Fibroblast of skin of left biceps (primary cell): ENCODE data around the gene SNRNP40.
"Not testable (repeated sequence)": the region's sequence is repeated elsewhere in the genome, so short reads cannot be mapped to it uniquely, and the experiment has no call there.

Source experiments
- DNase-seq, 2 experiments: peaks; one replicate each; pipeline ENCODE4 v3.0.0-alpha.2; 2013; ENCODE audit warnings: low read depth in 2 of 2

The SNRNP40 gene

DNA sequence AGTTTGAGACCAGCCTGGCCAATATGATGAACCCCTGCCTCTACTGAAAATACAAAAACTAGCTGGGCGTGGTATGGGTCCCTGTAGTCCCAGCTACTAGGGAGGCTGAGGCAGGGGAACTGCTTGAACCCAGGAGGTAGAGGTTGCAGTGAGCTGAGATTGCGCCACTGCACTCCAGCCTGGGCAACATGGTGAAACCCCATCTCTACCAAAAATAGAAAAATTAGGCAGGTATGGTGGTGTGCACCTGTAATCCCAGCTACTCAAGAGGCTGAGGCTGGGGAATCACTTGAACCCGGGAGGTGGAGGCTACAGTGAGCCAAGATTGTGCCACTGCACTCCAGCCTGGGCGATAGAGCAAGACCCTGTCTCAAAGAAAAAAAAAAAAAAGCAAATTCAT lies 8.8 kb downstream of the SNRNP40 start:
- not testable (repeated sequence) for DNase-seq

DNA sequence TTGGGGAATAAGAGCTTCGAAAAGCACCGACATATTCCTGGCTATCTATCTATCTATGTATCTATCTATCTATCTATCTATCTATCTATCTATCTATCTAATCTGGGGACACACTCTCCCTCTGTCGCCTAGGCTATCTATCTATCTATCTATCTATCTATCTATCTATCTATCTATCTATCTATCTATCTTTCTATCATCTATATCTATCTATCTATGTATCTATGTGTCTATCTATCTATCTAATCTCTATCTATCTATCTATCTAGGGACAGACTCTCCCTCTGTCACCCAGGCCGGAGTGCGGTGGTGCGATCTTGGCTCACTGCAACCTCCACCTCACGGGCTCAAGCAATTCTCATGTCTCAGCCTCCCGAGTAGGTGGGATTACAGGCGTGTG lies 14.2 kb downstream of the SNRNP40 start:
- not testable (repeated sequence) for DNase-seq

DNA sequence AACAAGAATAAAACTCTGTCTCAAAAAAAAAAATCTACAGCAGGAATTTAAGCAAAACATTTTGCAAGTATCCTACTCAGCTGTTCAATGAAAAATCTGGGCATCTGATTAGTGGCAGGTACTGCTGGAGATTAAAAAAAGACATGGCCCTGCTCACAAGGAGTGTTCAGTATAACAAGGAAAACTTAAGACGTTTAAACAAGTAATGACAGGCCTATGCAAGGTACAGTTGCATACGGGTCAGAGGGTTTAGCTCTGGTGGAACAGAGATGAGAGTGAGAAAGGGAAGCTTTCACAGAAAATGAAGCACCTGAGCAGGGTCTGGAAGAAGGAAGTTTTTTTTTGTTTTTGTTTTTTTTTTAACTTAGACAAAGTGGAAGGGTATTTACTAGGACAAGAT lies 23.0 kb downstream of the SNRNP40 start:
- DNase-seq, result no peak

DNA sequence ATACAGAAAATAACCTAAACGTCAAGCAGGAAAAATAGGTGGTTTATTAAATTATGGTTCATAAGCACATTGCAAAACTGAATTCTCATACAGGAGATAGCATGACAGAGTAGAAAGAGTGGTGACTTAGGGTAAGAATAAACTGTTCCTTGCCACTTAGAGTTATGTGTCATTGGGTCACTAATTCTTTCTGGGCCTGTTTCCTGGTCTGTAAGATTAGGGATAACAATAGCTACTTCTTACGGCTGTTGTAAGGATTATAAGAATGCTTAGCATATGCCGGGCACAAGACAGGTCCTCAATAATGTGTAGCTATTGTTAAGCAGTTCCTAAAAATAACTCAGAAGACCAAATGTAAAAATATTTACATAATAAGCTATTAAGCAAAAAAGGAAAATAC lies 24.2 kb downstream of the SNRNP40 start:
- no peak for DNase-seq

DNA sequence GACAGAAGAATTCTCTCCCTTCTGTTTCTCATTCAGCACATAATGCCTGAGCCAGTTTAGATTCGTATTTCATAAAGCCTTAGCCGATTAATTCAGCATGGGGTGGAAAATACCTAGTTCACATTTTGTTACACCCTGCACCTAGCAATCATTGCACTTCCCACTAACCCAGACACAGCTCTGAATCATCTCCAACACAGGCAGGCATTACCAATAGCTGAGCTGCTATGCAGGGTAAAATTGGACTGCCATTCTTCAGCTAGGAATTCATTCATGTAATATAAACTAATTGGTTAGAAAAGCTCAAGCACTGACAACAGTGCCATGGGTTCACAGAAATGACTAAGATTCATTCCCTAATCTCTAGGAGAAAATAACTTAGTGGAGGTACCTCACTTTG lies 30.0 kb downstream of the SNRNP40 start:
- no peak for DNase-seq

DNA sequence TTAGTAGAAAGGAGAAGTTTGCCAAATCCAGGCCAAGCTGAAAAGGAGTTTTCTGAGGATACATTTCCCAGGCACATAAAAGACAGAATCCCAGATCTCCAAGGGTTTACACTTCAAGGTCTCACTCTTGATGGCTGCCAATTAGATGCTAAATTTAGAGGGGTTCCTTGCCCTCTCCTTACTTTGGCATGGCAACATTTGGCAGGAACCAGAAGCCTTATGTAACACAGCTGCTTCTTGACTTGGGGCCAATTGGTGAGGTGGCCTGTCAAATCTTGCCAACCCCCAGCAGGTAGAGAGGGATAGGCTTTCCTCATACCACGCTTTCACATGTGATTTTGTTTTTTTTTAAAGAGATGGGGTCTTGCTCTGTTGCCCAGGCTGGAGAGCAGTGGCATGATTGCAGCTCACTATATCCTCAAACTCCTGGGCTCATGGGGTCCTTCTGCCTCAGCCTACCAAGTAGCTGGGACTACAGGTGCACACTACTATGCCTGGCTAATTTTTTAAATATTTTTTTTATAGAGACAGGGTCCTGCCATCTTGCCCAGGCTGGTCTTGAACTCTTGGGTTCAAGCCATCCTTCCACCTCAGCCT lies 31.7 kb downstream of the SNRNP40 start:
- no peak for DNase-seq

DNA sequence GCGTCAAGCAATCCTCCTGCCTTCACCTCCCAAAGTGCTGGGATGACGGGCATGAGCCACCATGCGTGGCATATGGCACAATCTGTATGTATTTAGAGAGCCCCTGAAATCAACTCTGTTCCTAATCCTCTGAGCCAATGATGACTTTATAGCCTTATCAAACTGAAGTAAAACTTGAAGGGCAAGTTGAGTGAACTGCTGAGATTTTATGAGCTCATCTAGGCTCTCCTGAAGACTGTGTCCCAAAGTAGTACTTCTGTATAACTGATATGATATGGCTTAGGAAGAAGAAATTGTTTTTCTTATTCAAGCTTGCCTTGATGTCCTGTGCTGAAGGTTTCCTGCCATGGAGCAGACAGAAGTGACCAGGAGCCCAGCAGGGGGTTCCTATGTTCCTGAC lies 33.2 kb downstream of the SNRNP40 start:
- DNase-seq, result no peak

DNA sequence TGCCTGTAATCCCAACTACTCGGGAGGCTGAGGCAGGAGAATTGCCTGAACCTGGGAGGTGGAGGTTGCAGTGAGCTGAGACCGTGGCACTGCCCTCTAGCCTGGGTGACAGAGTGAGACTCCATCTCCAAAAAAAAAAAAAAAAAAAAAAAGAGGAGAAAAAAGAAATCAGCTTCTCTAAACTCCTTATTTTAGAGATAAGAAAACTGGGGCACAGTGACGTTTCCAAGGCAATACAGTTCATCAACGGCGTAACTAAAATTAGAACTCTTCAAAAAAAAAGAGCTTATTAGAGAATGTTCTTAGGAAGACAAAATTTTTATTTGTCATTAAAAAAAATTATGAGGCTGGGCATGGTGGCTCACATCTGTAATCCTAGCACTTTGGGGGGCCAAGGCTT lies 34.2 kb downstream of the SNRNP40 start:
- DNase-seq, result not testable (repeated sequence)

DNA sequence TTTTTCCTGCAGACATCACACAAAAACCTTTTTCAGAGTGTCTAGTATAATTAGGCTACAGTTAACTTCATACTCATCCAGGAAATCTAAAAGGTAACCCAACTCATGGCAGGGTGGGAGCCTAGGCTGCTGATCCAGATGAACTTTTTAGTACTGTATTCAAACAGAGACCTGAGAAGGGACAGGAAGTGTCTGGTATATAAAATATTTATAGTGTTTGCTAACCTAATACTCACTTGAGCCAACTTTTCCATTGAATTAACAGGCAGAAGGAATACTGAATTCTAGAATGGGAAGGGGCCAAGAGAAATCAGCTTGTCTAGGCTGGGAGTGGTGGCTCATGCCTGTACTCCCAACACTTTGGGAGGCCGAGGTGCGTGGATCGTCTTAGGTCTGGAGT lies 34.7 kb downstream of the SNRNP40 start:
- DNase-seq, result no peak

DNA sequence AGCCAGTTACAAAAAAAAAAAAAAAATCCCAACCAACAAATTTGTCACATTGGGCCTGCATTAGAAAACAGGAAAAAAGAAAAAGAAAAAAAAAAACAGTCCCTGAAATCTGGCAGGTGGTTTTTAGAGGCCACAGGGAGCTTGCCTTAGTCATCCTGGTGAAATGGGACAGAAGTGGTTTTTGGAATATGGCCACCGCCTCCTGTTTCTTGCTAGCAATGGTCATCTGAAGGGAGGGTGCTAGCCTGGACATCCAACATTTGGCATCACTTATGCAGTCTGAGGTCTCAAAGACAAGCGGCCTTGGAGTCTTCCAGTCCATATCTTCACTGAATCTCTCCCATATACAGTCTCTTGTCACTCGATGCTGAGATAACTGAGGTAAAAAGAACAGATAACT lies 36.8 kb downstream of the SNRNP40 start:
- no peak for DNase-seq

DNA sequence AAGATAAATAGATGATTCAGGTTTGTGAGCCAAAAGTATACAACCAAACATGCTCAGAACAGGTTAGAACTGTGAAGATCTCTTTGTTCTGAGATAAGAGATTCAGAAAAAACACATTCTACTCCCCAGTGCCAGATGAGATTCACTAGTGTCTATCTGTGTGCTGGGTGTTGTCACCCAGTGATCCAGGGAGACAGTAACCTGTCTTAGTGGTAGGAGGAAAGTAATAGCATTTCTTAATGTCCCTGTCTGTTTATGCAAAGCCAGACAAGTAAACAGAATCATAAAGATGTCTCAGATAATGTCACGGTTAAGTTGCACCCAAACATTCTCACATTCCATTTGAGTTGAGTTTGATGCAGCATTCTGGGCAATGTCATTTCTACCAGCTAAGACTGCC lies 38.0 kb downstream of the SNRNP40 start:
- DNase-seq, result no peak

DNA sequence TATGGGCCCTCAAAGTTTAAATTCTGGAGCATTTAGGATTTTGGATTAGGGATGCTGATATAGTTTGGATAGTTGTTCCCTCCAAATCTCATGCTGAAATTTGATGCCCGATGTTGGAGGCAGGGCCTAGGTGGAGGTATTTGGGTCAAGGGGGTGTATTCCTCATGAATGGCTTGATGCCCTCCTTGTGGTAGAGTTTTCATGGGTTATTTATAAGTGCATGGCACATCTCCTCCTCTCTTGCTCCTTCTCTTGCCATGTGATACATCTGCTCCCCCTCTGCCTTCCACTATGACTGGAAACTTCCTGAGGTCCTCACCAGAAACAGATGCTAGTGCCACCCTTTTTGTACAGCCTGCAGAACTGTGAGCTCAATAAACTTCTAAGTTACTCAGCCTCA lies 39.4 kb downstream of the SNRNP40 start:
- DNase-seq, result no peak

DNA sequence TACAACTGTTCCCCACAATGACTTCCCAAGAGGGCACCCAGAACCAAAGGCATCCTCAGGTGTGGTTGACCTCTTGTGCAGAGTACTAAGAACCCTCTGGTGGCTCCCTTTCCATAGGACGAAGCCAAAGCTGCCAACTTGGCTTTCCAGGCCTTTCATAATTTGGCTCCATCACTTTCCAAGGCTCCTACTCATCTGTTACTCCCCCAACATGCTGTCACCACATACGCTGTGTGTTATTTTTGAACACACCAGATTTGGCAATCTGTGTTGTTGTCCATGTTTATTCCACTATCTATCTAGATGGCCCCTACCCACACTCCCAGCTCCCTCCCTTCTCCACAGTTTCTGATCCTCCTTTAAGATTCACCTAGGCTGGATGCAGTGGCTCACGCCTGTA lies 46.7 kb downstream of the SNRNP40 start:
- DNase-seq, result no peak

DNA sequence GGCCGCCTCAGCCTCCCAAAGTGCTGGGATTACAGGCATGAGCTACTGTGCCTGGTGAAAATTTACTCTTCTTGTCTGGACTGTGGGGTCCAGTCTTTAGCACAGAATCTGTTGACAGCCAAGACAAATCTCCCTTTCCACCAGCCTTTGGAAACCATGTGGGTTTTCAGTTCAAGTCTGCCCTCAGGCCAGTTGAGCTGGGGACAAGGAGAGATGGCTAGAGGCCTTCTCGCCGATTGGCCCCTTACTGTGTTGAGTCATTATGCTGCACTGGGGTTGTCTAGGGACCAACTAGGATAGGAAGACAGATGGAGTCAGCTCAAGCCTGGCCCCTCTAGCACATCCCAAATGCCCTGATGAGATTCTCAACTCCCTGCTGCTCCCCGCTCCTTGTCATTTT lies 48.3 kb downstream of the SNRNP40 start:
- DNase-seq, result no peak

DNA sequence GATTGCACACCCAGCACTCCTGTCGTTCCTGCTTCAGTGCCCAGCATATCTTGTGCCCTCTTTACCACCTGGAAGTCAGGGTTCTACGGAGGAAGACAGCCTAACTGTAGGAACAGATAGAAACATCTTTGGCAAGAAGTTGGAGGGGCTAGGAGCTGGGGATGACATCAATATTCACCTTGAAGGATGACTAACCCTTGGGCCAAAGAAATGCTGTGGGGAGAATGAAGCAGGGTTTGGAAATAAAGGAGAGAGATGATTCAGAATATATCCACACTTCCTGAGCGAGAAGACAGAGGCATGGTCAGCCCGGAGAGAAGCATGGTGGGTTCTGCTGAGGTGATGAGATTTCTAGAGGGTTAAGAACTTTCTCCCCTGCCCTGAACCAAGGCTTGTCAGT lies 52.3 kb downstream of the SNRNP40 start:
- DNase-seq, result no peak

DNA sequence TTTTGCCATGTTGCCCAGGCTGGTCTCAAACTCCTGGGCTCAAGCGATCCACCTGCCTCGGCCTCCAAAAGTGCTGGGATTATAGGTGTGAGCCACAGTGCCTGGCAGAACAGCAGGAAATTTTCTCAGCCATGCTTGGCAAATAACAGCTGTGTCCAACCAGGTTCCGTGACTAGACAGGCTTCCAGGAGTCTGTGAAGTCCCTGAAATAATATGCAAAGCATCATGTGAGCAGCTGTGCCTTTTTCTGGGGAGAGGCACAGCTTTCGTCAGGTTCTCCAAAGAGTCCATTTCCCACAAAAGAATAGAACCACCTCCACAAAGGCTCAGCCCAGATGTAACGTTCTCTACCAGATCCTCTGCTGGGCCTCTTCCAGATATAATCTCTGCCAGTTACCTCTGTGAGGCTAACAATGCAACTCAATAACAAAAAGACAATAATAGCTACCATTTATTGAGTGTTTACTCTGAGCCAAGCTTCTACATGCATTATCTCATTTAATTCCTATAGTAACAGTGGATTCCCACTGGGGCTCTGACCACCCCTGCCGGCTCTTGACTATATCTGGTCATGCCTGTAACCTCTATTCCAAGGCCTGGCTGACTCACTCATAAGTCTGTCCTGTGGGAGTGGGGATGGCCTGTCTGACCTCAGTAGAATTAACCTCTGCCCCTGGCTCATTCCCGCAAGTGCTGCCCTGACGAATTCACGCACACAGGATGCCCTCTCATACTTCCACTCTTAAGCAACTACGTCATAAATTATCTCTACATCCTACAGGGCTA lies 52.9 kb downstream of the SNRNP40 start:
- no peak for DNase-seq

DNA sequence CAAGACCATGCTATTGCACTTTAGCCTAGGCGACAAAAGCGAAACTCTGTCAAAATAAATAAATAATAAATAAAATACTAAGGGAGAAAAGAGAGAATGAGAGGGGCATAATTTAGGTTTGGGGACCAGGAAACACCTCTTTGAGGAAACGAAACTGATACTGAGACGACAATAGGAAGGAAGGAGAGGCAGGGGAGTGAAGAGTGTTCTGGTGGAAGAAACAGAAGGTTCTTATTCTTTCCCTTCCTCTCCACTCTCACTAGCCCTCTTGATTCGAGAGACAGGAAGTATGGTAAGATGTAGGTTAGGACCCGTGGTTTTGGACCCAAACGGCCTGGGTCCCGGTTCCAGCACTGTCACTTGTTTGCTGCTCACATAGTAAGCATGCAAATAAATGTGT lies 55.3 kb downstream of the SNRNP40 start:
- DNase-seq, result no peak

DNA sequence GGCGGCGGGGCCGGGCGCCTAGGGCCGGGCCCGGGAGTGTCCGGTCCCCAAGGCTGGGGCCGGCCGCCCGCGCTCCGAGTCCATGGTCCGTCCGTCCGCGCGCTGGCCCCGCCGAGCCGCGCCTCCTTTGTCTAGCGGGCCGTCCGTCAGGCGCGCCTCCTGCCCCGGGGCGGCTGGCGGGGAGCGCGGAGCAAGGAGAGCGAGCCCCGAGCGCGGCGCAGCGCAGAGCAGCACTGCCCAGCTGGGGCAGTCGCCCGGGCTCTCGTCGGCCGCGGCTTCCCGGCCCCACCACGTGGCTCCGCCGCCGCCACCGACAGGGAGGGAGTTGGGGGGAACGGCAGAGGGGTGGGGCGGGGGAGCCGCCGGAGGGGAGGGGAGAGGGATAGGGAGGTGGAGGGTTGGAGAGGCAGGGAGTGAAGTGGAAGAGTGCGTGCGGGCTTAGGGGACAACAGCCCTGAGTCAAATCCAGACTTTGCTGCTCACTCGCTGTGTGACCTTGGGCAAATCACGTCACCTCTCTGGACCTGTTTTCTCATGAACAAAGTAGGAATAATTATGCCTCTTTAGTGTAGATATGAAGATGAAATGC lies 56.8 kb downstream of the SNRNP40 start, which contains the start of gene NKAIN1:
Gene NKAIN1 (minus strand): TSS at position 235 of the 589 bp plus-strand sequence. CDS start 340 bp downstream, outside the sequence.
- DNase-seq, result no peak

DNA sequence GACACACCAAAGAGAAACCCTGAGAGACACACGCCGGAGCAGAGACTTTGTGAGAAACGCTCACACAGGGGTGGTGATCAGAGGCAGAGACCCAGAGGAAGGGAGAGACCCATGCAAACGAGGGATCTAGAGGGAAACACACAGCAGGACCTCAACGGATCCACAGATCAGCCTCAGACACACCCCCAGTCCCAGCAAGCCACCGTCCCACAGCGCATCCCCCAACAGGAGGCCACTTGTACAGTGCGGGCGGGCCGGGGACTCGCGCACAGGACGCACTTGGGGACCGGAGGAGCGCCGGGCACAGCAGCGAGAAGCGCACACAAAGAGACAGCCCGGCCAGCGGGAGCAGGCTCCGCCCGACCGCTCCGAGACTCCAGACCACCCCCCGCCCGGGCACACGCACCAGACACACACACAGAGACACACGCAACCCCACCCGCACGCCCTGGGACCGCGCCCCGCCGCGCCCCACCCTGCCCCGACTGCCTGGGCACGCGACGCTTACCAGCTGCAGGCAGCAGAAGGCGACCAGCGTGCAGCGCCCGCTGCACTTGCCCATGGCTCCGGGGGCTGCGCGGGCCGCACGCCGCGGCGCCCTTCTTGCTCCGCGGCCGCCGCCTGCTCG lies 57.5 kb downstream of the SNRNP40 start:
- DNase-seq, result no peak

DNA sequence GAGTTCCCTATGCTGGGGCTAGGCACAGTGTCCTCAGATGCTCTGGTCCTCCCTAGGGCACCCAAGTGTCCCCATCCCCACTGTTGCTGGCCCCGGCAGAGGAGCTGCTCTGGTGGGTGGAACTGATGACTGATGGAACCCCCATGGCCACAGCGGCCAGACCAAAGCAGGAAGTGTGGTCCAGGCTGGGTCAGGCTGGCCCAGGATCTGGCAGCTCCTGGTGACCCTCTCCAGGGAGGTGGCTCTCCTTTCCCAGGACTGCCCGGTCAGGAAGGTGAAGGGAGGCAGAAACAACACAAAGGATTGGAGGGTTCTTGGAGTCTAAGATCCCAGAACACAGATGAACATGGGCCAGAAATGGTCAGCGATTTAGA lies 58.0 kb downstream of the SNRNP40 start:
- DNase-seq, result no peak

DNA sequence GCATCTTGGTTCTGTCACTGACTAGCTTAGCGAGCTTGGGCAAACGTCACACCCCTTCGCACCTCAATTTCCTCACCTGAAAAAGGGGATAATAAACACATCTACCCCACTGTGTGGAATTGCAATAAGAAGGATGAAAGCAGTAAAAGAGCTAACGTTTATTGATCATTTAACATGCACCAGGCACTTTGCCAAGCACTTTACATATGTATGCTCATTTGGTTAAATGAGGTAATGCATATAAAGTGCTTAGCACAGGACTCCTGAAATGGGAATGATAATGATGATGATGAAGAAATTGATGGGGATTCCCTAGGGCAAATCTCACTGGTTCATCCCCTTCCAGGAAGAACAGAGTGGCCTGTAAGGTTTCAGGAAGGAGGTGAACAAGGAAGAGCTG lies 61.7 kb downstream of the SNRNP40 start:
- no peak for DNase-seq

DNA sequence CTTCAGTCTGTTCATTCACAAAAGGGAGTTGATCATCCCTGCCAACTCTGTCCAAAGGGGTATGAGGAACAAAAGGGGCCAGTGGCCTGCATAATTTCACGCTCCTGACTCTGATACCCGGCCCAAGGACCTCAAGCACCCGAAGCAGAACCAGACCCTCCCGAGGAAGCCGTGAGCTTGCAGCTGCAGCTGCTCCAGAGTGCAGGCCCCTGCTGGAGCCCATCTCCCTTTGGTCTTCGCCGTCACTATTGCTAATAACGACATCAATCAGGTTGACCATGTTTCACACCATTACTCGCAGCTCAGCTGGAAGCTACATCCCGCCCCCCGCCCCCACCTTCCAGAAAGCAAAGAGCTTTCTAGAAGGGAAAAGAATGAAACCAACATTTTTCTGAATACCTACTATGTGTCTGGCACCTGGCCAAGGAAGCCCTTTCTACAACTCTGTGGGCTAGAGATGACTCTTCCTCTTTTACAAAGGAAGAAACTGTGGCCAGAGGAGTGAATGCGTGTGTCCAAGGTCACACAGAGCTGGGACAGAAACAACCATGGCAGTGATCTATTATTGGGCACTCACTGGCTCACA lies 62.4 kb downstream of the SNRNP40 start:
- no peak for DNase-seq
